ENCODE results near the gene MLST8.
"Not testable (repeated sequence)": the region's sequence is repeated elsewhere in the genome, so short reads cannot be mapped to it uniquely, and the experiment has no call there.

Gene MLST8

DNA sequence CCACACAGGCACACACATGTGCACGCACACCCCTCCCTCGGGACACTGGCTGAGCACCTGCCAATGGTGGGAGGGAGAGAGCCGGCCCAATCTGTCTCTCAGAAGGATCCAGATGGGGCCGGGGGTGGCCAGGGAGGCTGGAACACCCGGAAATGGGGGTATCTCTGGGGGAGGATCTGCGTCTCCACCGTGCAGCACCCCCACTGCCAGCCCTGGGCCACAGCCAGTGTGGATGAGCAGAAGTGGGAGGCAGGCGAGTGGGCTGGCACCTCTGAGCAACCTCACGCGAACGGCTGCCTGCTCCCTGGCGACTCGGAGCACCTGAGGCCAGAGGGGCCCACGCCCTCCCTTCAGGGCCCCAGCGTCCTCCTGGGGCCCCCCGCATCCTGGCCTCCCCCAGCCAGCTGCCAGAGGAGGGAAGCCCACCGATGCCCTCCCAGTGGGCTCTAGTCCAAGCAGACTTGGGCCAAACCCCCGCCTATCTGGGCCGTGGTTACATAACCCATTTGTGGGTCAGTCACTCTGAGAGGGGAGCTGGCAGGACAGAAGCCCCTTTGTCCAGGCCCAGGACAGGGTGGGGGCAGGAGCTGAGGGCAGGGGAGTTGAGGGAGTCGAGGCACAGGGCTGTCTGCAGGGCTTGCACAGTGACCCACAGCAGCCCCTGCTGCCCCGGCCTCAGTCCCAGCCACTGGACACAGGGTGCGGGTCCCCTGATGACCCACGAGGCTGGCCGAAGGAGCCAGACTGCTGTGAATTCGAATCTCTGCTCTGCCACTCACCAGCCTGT is 14.4 kb upstream of the MLST8 start:
- DNase-seq = no peak

DNA sequence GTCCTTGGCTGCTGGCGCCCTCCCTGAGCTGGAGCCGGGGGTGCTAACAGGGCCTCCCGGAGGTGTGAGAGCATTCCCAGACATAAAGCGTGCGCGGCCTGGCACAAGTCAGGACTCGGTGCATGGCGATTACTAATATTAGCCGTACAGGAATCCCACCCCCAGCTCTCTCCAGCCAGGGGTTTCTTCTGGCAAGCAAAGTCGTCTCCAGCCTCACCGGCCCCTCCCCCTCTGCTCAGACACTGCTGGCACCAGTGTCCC is 13.9 kb upstream of the MLST8 start:
- DNase-seq = no peak

DNA sequence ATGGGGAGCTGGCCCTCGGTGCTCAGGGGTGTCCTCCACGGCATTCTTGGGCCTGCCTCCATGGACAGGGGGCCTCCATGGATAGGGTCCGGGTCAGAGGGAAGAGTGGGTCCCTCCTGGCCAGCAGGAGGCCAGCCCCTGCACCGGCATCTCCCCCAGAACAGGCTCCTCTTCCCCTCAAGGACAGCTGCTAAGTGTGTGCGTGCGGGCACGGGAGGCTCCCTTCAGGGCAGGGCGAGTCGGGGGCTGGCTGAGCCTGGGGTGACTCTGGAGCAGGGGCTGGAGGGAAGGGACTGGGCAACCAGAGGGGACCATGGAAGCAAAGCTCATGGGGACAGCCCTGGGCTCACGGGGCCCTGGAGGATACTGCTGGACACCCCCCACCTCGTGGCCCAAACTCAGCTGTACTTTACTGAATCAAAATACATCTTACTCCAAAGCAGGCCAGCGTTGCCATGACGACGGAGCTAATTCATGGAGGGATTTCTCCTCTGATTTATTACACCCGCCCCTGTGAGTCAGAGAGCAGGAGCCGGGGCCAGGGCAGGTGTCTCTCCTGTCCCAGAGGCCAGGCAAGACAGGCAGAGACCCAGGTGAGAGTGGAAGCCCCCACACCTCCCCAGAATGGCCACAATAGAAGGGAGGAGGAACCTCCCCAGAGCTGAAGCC is 11.0 kb upstream of the MLST8 start:
- DNase-seq = no peak

DNA sequence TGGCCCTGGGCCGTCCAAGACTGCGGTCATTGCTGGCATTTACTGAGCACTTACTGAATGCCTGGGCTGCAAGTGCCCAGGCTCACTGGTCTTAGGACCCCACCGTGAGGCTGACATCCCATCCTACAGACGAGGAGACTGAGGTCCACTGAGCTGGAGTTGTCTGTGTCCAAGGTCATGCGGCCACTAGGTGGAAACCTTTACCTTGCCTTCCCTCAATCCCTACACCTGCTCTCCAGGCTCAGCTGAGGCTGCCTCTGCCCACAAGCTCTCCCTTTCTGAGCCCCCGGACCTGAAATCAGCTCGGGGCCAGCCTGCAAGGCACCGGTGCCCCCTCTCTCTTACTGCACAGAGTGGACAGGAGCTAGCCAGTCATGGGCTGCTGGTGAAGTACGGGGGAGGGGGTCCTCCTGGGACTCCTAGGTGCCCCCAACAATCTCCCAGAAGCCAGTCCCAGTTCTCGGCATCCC is 10.4 kb upstream of the MLST8 start:
- DNase-seq = peak; percentile 43

GRCh38 chr16:2195322-2196161 is 9.7 kb upstream of the MLST8 start:
- no peak for DNase-seq

GRCh38 chr16:2196162-2196980 is 8.9 kb upstream of the MLST8 start, which contains the start of gene CASKIN1:
CASKIN1 (minus strand) TSS chr16:2196605; CDS start chr16:2196432, 173 bp downstream.
- DNase-seq = no peak

DNA sequence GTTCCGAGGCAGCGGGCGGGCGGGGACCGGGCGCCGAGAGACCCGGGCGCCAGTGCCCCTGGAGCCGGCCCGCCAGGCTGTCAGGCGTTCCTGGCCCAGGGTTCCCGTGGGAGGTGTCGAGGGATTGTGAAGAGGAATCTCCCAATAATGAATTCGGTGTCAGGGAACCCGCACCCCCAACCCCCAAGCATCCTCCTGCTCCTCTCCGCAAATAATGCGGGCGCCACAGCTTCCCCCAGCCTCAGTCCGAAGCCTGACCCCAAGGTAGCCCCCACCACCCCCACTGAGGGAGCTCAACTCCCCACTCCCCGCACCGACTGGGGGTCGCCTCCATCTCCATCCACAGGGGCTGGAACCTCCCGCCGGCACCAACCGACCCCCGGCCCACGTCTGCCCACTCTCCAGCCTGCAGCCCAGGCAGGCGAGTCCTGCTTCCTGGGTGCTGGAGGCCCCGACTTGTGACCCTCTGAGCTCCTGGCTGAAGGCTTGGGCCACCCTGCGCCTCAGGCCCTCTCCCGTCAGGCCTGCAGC is 8.2 kb upstream of the MLST8 start:
- no peak for DNase-seq

GRCh38 chr16:2197765-2198164 is 7.5 kb upstream of the MLST8 start:
- DNase-seq = no peak

DNA sequence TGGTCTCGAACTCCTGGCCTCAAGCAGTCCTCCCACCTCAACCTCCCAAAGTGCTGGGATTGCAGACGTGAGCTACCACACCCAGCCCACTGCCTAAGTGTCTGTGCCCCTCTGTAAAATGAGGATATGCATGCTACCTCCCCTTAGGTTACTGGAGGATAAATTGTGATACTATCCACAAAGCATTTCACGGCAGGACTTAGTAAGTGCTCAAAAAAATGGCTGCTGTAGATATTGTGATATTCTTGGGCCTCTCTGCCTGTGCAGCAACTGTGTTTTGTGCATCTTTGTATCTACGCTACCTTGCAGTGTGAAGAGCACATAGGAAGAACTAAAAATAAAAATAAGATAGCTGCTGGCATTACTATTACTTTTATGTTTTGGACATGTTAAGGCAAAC is 7.0 kb upstream of the MLST8 start:
- no peak for DNase-seq

DNA sequence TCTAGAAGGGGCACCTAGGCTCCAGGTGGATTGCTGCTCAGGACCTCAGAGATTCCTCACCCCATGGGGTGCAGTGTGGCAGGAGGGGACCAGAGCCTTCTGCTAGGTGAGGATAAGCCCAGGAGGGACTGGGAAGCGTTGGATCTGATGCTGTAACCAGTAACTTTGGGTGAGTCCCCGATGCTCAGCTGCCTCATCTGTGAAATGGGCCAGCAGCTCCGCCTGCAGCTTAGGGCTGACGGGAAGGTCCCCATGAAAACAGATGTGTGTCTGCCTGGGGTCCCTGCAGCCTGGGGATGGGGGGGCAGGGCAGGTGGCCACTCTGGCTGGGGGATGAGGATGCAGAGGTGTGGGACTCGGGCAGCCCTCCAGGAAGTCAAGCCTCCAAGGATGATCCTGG is 6.2 kb upstream of the MLST8 start:
- DNase-seq = no peak

DNA sequence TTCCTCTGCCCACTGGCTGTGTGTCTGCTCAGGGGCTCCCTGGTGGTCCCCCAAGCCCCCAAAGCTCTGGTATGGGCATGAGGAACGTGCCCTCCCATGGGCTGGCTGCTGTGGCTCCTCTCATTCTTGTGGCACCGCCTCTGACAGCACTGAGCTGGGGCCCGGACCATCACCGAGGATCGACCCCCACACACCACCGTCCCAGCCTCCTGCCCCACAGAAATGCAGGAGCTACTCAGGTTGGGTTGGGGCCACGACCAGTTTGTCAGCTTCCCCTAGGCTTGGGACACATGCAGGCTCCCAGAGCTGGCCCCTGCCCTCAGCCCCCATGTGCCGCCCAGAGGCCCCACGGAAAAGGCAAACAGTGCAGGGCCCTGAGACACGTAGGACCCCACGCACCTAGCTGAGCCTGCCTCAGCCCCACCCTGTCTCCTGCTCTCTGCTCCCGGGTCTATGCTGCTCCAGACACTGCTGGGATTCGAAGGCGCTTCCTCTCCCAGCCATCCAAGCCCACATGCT is 5.6 kb upstream of the MLST8 start:
- DNase-seq = no peak

DNA sequence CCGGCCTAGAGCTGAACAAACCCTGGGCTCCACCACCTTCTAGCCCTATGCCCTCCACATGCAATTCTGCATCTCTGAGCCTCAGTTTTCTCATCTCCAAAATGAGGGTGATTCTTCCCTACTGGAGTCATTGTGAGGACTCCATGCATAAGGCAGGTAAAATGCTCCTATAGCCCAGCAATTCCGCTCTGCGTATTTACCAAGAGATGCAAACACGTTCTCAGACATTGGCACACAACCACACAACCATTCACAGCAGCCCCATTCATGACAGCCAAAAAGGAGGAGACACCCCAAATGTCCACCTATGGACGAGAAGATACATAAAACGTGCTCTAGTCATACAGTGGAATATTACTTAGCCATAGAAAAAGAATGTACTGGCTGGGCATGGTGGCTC is 4.9 kb upstream of the MLST8 start:
- no peak for DNase-seq

DNA sequence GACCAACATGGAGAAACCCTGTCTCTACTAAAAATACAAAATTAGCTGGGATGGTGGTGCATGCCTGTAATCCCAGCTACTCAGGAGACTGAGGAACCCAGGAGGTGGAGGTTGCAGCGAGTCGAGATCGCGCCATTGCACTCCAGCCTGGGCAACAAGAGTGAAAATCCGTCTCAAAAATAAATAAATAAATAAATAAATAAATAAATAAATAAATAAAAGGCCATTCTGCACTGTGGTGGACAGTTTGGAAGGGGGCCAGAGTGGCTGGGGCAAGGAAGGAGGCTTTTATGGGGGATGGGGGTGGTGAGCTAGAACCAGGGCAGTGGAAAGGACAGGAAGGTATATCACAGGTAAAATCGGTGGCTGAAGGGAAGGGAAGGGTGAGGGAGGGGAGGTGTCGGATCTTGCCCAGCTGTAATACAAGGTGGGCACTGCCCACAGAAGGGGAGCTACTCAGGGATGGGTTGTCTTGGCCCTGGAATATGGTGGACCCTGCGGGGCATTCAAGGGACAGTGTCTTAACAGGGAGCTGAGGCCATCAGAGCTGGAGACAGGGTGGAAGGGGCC is 2.0 kb upstream of the MLST8 start:
- DNase-seq = not testable (repeated sequence)

DNA sequence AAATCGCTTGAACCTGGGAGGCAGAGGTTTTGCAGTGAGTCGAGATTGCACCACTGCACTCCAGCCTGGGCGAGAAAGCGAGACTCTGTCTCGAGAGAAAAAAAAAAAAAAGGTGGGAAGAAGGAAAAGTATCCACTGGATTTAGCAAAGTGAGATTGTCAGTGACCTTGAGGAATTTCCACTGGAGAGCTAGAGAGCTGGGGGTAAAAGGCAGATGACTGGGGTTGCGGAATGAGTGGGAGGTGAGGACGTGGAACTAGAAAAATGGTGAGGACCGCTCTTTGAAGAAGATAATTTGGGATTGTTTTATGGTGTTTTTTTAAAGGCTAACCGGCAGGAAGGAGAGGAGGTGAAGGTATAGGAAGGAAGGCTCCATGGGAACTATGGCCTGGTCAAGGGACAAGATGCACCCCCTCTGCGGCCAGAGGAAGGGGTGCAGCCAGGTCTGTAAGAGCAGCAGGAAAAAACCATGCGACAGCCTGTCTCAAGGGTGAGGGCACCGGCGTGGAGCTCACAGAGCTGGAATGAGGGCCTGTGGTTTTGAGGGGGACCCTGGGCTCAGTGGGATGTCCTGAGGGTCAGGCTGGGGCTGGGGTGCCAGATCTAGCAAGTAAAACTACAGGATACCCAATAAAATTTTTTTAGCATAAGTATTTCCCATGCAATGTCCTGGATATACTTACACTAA is 694 bp upstream of the MLST8 start:
- DNase-seq = no peak

DNA sequence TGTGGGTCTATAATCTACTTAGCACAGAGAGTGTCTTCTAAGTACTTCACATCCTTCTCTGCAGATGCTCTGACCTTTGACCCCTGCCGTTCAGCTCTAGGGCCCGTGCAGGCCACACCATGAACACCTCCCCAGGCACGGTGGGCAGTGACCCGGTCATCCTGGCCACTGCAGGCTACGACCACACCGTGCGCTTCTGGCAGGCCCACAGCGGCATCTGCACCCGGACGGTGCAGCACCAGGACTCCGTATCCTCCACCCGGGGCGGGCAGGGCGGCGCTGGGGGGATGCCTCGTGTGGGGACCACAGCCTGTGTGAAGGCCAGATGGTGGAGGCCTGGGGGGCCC is 686 bp downstream of the MLST8 start:
- no peak for DNase-seq

GRCh38 chr16:2206420-2206779 is 1.1 kb downstream of the MLST8 start:
- DNase-seq = no peak

GRCh38 chr16:2206780-2207433 is 1.7 kb downstream of the MLST8 start:
- DNase-seq = no peak

- no peak for DNase-seq
Observed at GRCh38 chr16:2207872-2208271, 2.6 kb downstream of the MLST8 start.

- DNase-seq = no peak
Observed at GRCh38 chr16:2208308-2208707, 3.1 kb downstream of the MLST8 start.

GRCh38 chr16:2208772-2209171 is 3.5 kb downstream of the MLST8 start:
- DNase-seq = no peak
